ENCODE measurements around the gene EN1.

EN1 gene

DNA sequence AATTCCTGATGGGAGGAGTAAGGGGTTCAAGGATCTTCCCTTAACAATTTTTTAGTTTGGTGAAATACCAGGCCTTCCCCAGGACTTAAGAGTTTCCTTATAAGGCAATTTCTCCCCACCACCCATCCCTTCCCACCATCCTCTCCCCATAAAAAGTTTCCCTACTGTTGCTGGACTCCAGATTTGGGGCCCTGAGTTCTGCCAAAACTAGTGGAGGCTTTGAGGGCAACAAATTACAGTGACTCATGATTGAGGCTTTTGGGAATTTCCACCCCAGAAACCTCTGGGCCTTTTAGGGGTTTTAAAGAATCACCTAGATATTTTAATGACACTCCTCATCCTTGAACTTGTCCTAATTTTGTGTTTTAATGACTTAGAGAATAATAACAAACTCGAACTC lies 14.3 kb upstream of the EN1 start:
- CTCF ChIA-PET: no interaction called here
- TF ChIP-seq, protein P1, sequence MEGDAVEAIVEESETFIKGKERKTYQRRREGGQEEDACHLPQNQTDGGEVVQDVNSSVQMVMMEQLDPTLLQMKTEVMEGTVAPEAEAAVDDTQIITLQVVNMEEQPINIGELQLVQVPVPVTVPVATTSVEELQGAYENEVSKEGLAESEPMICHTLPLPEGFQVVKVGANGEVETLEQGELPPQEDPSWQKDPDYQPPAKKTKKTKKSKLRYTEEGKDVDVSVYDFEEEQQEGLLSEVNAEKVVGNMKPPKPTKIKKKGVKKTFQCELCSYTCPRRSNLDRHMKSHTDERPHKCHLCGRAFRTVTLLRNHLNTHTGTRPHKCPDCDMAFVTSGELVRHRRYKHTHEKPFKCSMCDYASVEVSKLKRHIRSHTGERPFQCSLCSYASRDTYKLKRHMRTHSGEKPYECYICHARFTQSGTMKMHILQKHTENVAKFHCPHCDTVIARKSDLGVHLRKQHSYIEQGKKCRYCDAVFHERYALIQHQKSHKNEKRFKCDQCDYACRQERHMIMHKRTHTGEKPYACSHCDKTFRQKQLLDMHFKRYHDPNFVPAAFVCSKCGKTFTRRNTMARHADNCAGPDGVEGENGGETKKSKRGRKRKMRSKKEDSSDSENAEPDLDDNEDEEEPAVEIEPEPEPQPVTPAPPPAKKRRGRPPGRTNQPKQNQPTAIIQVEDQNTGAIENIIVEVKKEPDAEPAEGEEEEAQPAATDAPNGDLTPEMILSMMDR (conservative IDR thresholded peaks at IDR 0.05; ENCODE audit: low read depth): no peak
- POLR2A ChIA-PET (ENCODE audit: low non-redundant PET): no interaction called here
- no peak for DNase-seq (ENCODE audit: low spot score)
- H3K27ac ChIP-seq: no peak overlapping the region

GRCh38 chr2:118861242-118861641 lies 13.8 kb upstream of the EN1 start:
- DNase-seq (ENCODE audit: low spot score): no peak
- ChIA-PET CTCF (interaction anchor here (0.9 kb wide), 1 partner anchor 660 kb away, joined by 3 read pairs; no protein-coding TSS in a partner anchor), POLR2A (ENCODE audit: low non-redundant PET) (no interaction called here)
- no peak overlapping the region for H3K27ac ChIP-seq
- TF ChIP-seq, protein P1 (conservative IDR thresholded peaks at IDR 0.05; ENCODE audit: low read depth): no peak

- DNase-seq (ENCODE audit: low spot score): no peak
- H3K27ac ChIP-seq: no peak overlapping the region
- TF ChIP-seq, protein P1 (conservative IDR thresholded peaks at IDR 0.05; ENCODE audit: low read depth): no peak
- ChIA-PET CTCF (interaction anchor here (0.6 to 0.9 kb wide), 2 partner anchors 23 to 659 kb away, joined by 3 to 6 read pairs; no protein-coding TSS in a partner anchor), POLR2A (ENCODE audit: low non-redundant PET) (no interaction called here)
Observed at GRCh38 chr2:118860506-118860905, 13.1 kb upstream of the EN1 start.

DNA sequence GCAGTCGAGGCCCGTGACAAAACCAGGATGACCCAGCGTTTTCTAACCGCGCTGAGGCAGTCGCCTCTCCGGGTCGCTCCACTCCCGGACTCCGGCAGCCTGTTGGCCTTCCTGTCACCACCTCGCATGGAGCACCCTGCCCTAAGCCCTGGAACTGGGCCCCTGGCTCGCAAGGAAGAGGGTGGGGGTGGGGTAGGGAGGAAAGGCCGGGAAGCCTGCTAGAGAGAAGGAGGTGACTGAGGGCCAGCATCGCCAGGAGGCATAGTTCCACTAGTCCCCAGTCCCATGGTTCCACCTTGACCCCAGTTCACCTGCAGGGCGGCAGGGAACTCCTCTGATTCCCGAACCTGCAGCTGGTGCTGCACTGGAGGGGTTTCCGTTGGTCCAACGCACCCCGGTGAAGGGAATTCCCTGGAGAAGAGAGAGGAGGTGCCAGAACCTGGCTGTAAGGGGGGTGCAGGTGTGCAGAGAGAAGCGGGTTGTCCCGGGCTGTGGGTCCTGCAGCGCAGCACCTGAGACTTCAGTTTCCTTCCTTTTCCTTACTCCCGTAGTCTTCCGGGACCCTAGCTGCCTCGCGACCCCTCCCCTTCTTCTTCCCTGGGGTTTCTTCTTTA lies 11.8 kb upstream of the EN1 start:
- TF ChIP-seq, protein P1 (conservative IDR thresholded peaks at IDR 0.05; ENCODE audit: low read depth): no peak
- no peak for DNase-seq (ENCODE audit: low spot score)
- H3K27ac ChIP-seq: no peak overlapping the region
- CTCF ChIA-PET: interaction anchor here (4.6 kb wide), 1 partner anchor 637 kb away, joined by 28 read pairs; no protein-coding TSS in a partner anchor
- POLR2A ChIA-PET (ENCODE audit: low non-redundant PET): no interaction called here

GRCh38 chr2:118858485-118859156 lies 11.2 kb upstream of the EN1 start:
- no peak overlapping the region for H3K27ac ChIP-seq
- POLR2A ChIA-PET (ENCODE audit: low non-redundant PET): no interaction called here
- DNase-seq (ENCODE audit: low spot score): no peak
- TF ChIP-seq, protein P1 (conservative IDR thresholded peaks at IDR 0.05; ENCODE audit: low read depth): no peak
- CTCF ChIA-PET: interaction anchor here (0.8 to 4.6 kb wide), 3 partner anchors 304 to 636 kb away, joined by 3 to 28 read pairs (median 3); no protein-coding TSS in a partner anchor

GRCh38 chr2:118857677-118858484 lies 10.4 kb upstream of the EN1 start:
- no peak for DNase-seq (ENCODE audit: low spot score)
- CTCF ChIA-PET: interaction anchor here (0.8 to 4.6 kb wide), 6 partner anchors 14 to 811 kb away, joined by 3 to 28 read pairs (median 3); no protein-coding TSS in a partner anchor
- TF ChIP-seq, protein P1 (conservative IDR thresholded peaks at IDR 0.05; ENCODE audit: low read depth): no peak
- H3K27ac ChIP-seq: no peak overlapping the region
- POLR2A ChIA-PET (ENCODE audit: low non-redundant PET): no interaction called here

Data from RWPE1 (cell line).